HG03571 (cell line): ENCODE measurements around the gene NDUFB8.

Experiments
- ATAC-seq: cut with Tn5 transposase; IDR thresholded peaks from one replicate; pipeline ENCODE4 v1.9.1; 2021; ENCODE audit not compliant: unreplicated experiment

NDUFB8 gene

DNA sequence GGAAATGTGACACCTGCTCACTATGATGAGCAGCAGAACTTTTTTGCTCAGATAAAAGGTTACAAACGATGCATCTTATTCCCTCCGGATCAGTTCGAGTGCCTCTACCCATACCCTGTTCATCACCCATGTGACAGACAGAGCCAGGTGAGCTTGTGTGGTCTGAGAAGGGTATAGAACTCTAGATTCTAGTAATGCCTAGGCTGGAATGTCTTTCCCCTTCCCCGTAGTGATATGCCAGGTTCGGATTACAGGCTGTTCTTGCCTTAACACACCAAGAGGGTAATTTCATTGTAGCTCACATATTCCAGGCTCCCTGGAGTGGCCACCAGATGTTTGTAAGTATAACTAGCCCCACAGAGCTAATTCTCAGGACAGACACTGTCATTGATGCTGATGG is 15.3 kb upstream of the NDUFB8 start:
- no peak for ATAC-seq

DNA sequence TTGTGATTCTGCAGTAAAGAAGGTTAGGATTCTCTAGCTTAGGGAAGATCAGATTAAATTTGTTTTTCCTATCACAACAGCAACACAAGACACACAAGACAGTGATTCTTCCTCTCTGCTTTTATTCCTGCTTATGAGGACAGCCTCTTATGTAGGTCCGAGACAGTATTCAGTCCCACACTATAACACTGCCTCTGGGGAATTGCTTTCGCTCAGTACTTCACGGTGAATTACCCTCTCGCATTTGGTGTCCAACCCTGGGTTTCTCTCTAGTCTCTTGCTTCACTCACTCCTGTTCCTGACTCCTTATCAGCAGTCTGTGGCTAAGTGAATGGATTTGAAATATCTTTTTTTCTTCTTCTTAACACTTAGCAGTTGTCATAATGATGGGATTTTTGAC is 7.8 kb upstream of the NDUFB8 start:
- no peak for ATAC-seq

DNA sequence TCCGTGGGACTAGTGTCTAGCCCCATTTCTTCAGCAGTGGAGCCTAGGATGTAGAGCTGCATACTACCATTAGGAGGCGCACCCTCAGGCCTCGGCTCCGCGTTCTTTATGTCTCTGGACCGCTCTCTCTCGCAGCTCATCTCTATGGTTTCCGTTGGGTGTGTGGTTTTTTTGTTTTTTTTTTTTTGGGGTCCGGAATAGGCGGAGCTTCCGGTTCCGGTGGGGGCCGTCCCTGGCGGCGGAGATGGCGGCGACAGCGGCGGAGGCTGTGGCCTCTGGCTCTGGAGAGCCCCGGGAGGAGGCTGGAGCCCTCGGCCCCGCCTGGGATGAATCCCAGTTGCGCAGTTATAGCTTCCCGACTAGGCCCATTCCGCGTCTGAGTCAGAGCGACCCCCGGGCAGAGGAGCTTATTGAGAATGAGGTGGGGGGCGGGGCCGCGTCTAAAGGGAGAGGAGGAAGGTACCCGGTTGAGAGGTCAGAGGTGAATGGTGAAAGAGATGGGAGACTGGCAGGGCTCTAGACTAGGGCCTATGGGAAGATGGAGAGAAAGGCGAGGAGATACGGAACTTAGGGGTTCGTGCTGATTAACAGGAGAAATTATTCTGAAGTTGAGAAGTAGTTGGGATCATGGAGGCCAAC is 6.2 kb upstream of the NDUFB8 start, which contains the start of gene HIF1AN:
TSS of gene HIF1AN (plus strand) at position 229 of the 639 bp plus-strand sequence. CDS start at position 245, 16 bp downstream.
- ATAC-seq: peak; percentile 99

DNA sequence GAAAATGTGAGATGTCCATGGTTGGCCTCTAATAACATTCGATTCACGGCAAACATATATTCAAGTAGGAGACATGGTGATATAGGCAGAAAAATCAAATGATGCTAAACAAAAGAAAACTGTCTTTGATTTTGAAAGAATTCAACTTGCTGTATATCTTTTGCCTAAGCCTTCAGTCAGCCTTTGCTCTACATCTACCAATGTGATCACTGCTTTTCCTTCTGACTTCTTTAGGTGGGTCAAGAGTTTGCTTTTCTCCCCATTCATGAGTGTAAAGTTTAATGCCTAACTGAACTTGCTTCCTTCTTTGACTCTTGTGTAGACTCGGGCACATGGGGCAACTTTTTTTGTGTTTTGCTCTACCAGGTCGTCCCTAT is 5.7 kb upstream of the NDUFB8 start:
- ATAC-seq: no peak

DNA sequence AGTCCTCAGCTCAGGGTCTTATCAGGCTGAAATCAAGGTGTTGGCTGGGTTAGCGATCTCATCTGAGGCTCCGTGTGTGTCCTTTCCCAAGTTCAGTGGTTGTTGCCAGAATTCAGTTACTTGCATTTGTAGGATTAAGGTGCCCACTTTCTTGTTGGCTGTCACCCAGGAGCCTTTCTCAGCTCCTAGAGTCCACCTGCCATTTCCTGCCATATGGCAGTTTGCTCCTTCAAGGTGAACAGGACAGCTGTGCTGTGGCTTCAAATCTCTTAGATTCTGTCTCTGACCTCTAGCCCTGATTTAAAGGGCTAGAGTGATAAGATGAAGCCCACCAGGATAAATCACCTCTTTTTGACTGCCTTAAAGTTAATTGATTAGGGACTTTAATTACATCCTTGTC is 5.1 kb upstream of the NDUFB8 start:
- ATAC-seq: no peak

DNA sequence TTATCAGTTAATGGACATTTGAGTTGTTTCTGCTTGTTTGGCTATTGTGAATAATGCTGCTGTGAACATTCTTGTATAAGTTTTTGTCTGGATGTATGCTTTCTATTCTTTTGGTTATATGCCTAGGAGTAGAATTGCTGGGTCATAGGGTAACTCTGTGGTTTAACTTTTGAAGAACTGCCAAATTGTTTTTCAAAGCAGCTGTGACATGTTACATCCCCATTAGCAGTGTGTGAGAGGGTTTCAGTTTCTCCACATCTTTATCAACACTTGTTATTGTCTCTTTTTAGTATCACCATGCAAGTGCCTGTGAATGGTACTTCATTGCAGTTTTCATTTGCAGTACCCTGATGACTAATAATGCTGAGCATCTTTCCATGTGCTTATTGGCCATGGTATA is 2.1 kb upstream of the NDUFB8 start:
- ATAC-seq: no peak

DNA sequence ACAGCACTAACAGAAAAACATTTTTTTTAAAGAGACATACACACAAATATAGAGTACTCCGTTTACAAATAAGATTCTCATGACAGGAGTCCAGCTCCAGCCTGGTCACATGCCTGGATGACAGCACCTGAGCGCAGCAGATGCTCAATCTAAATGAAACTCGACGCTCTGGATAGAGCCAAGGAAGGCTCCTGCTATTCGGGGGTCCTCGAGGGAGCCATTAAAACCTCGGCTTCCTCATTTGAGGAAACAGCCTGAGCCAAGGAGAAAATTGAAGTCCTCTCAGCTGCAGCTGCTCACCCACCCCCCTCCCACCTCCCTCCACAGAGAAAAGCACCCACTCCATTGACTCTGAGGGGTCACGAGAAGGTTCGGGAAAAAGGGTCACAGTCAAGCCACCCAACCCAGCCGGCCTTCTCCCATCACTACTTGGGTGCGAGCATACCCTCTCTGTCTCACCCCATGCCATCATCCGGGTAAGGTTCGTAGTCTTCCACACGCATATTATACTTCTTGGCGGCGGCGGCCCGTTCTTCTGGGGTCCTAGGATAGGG is 673 bp downstream of the NDUFB8 start:
- no peak for ATAC-seq

DNA sequence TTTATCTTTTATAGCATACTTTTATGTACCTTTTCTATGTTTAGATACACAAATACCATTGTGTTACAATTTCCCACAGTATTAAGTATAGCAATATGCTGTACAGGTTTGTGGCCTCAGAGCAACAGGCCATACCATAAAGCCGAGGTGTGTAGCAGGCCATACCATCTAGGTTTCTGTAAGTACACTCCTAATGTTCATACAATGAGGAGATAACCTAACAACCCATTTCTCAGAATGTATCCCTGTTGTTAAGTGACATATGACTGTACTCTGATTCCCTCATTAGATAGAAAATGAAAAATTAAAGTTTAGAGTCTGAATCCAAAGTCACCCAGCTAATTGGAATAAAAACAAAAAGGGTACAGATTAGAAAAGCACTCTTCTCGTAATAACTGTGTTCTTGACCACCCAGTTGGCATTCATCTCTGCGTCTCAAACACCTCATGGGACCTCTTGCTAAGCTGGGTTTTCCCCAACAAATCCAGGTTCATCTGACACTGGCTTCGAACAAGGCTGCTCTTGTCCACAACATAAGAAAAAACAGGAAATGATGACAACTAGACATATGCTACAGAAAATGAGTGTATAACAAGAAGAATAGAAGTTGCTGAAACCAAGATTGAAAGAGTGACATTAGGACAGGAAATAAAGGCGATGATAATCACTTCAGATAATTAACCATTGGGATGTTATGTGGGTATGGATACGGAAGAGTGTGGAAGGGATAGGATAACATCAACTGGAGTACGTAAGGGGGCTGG is 1.4 kb downstream of the NDUFB8 start:
- no peak for ATAC-seq

DNA sequence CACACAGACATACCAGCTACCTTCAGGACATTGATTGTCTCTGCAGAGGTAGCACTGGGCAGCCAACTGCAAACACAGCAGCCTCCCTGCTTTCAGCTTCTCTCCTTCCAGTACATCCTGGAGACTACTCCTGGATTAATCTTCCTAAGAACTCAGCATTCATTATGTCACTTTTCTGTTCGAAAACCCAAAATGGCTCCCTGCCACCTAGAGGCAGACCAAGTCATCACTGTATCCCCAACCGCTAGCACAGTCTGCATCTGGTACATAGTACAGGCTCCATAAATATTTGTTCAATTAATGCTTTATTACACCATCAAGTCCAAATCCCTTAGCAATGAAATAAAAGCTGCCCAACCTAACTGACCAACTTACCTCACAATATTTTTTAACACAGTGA is 5.0 kb downstream of the NDUFB8 start:
- ATAC-seq: no peak

DNA sequence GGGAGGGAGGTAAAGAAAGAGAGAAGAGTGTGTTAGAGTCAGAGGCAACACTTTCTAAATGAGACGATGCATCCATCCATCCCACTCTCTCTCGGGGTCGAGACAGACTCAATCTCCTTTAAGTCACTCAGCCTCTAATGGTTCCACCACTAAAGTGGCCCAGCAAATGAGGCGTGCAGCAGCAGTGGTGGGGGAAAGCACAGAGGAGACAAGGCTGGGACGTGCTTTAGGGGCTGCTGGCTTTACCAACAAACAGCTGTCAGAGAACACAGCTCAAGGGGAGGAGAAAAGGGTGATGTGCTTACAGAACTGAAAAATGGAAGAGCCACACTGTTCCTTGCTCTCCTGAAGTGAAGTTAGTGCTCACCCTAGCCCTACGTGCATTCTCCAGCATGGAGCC is 5.5 kb downstream of the NDUFB8 start:
- no peak for ATAC-seq

DNA sequence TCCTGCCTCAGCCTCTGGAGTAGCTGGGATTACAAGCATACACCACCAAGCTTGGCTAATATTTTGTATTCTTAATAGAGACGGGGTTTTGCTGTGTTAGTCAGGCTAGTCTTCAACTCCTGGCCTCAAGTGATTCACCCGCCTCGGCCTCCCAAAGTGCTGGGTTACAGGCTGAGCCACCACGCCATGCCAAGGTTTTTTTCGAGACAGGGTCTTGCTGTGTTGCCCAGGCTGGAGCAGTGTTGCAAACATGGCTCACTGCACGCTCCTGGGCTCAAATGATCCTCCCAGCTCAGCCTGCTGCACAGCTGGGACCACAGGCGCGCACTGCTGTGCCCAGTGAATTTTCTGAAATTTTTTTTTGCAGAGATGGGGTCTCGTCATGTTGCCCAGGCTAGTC is 6.7 kb downstream of the NDUFB8 start:
- no peak for ATAC-seq

DNA sequence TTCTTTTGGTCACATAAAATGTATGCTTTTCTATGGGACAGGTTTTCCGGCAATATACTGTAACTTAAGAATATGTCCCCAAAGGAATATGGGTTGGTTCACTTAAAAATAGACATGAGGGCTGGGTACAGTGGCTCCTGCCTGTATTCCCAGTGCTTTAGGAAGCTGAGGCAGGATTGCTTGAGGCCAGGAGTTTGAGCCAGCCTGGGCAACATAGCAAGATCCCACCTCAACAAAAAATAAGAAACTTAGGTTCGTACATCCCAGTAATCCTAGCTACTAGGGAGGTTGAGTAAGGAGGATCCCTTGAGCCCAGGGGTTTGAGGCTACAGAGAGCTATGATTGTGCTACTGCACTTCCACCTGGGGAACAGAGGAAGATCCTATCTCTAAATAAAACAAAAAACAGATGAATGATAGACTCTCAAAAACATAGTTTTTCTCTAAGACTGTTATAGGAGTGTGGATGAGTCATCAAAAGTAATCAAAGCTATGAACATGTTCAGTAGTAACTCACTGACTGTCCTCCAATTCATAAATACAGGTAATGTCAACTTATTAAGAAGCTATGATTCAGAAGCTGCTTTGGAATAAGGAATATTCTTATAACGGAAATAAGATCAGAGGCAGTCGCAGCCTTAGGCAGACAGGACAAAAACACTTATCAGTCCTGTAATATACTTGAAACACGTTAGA is 7.4 kb downstream of the NDUFB8 start:
- no peak for ATAC-seq

DNA sequence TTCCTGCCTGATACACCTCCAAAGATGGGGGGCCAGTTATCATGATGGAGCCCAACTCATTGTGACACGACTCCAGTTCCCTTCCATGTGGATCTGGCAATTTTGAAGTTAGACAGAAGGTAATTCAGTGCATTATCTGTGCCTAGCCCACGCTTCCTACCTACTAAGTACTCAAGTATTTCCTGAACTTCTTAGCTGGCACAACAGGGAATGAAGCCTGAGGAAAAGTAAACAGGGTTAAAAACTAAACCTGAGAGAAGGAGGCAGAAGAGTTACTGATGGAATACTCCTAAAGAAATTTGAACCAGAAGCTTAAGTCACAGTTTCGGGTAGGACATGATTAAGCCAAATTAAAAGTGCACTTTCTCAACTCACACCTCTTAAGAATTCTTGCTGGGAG is 8.9 kb downstream of the NDUFB8 start:
- no peak for ATAC-seq

DNA sequence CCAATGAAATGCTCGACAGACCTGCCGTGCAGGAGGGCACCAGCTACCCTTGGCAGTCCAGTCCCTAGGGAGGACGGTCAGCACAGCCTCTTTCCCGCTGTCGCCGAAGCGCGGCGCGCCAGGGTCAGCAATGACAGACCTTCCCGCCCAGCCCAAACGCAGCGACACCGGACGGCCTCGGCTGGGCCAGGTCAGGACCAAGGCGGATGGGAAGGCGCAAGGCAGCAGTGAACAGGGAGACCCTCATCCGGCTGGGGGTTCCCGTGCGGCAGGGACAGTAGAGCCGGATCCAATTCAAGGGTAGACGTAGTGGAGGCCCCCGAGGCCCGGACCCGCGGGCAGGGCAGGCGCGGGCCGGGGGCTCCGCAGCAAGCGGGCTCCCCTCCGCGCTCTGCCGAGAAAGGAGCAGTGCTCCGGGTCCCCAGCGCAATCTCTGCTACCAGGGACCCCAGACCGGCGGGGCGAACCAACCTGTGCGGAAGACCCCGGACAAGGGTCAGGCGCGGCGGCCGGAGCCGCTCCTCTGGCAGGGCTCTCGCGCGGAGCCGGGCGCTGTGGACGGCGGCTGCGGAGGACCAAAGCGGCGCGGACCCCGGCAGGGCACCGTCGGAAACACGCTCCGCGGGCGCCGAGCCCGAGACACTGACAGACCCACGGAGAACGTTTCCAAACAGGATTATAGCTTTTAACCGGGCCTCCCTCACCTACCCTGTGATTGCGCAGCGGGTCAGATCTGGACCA is 10.2 kb downstream of the NDUFB8 start, which contains the start of gene SEC31B:
TSS of gene SEC31B (minus strand) at position 551 of the 741 bp plus-strand sequence. CDS start 2,909 bp downstream, outside the sequence.
- no peak for ATAC-seq

DNA sequence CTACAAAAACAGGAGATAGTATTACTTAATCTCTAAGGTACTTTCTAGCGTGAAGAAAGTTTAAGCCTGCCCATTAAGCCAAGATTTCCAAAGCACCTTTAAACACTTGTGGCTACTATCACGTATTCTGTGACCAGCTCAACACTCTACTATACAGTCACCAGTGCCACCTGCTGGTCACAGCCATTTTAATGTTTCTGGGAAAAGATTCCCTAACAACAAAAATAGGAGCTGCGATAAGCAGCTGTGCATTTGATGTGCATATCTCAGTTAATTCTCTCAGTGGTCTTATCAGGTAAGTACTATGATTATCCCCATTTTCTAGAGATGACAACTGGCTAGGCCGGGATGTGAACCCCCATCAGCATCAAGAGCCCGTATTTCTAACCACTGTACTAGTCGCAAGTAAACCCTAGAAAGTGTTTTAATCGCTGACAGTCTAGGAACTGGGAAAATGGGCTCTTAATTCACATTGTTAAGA is 10.9 kb downstream of the NDUFB8 start:
- no peak for ATAC-seq

DNA sequence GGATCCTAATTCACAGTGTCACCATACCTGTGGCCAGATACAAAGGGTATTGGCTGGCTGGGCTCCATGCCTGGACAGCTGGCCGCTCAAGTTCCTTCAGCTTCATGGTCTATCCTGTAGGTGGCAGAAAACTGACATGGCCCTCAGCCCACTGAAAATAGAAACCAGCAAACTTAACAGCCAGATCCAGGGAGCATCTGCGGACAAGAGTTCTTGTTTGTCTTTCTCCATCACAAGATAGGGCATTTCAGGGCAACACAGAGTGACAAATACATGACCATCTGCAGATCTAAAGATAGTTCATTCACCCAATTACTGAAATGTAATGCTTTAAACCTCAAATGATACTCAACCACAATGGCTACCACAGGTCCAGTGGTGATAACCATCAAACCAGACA is 12.8 kb downstream of the NDUFB8 start:
- ATAC-seq: no peak

DNA sequence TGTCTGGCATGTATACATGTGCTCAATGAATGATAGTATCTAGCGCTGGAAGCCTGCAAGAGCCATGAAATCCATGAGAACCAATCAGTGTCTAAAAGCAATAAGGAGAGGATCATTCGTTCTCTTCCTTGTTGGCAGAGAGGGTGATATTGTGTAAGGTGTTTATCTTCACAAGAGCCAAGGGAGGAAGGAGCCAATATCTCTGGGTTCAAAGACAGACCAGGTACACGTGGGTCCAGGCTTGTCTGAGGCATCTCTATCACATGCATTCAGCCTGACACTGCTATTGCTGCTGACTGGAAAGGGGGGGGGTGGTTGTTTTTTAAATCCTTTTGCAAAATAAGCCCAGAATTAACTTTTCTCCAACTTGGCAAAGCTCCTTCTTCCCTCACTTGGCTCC is 14.1 kb downstream of the NDUFB8 start:
- no peak for ATAC-seq

DNA sequence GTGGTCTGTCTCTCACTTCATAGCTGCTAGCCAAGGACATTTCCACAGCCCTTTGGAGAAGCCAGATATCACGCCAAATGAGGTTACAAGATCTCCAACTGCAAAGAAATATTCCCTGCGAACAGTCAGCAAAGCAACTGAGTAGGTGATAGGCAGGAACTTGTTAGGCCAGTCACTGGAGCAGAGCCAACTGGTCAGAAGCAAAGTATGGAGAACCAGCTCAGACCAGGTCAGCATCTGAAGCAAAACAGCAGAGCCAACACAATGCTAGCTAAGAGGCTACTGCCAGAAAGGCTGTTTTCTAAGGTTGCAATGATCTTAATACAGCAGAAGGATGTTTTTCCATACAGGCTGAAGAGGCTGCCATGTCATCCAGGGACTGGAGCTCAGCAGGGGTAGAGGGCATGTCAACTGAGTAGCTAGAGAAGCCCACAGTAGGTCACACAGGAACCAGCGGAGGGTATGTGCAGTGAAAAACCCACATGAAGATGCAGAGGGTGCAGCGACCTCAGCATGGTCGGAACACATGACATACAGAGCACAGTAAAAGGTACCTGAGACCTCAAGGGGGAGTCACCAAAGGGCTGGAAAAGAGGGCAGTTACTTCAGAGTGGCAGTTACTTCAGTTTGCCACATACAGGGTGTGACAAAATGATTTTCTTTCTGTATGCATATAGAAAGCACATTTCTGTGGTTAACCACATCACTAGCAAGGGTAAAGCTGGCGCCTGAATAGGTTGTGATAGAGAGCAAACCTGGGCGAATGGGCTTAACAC is 18.9 kb downstream of the NDUFB8 start:
- no peak for ATAC-seq

DNA sequence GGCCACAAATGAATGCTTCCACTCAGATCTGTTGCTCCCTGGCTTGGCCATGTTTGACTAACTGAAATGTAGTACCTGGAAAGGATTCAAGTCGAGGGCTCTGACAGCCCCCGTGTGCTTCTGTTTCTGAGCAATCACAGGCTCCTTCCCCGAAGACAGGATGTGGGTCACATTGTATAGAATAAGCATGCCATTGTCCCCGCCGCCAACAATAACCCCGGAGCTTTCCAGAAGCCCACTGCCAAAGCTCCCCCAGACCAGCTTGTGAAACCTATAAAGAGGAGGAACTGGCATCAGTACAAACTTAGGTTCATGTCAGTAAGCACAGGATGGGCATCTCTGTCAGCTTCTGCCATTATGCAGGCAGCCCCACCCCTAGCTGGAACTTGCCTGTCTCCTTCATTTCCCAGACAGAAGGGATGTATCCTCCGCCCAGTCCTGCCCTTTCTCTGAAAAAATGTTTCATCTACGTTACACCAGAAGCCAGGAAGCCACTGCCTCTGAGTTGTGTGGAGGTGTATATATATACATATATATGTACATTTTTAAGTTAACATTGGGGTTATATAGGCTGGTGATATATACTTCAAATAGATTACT is 20.3 kb downstream of the NDUFB8 start:
- ATAC-seq: no peak

DNA sequence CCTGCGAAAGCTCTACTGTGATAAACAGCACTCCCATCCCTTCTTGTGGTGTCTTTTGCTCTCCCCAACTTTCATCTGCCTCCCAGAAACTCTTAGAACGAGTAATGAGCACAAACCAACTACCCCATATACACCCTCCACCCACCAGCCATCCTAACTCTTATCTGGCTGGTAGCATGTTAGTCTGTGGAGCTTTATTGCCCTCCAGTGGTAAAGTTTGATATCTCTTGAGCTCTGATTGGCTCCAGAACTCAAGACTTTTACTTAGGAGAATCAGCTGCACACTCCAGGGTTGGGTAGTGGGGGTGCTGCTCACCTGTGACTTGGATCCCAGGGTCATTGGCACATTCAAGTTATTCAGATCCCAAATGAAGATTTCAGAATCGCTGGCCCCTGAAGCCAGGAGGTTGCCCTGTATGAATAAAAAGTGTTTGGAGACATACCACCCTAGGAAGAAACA is 20.9 kb downstream of the NDUFB8 start:
- ATAC-seq: no peak
